Measurements from ENCODE around the gene STRN4. TPM values are rescaled to one million over a fixed set of nuclear protein-coding genes. Genes with fewer than 3 reads are reported as not detected.
A peak's percentile ranks its signal among the peaks of the same experiment; 100 is the strongest.

STRN4 gene
- total and polyA plus RNA-seq, 9 of the 15 experiments (the other 6 are each of a cell fraction or from before 2014, with no cell fraction given) = 0.62 to 83.7 (median 36.9) TPM

- no peak for TF ChIP-seq ZNF280A (IDR thresholded peaks at IDR 0.05; ENCODE audit: low read depth, partially characterized antibody)
- peak; percentile 33 for TF ChIP-seq MGA (IDR thresholded peaks at IDR 0.05)
- TF ChIP-seq SIN3B (IDR thresholded peaks at IDR 0.05; ENCODE audit: low read depth) = no peak
- no peak for TF ChIP-seq KLF13 (tag; IDR thresholded peaks at IDR 0.05; ENCODE audit: borderline replicate concordance, low read depth)
- peak in 1 of 2 experiments; percentile 63; a peak in 2 of 4 replicates for TF ChIP-seq HDAC1 (IDR thresholded peaks at IDR 0.05)
- no peak for TF ChIP-seq PCBP2 (IDR thresholded peaks at IDR 0.05; ENCODE audit: low read depth, low read length, poor library complexity, severe bottlenecking)
- peak; percentile 38 for TF ChIP-seq KDM5B (IDR thresholded peaks at IDR 0.05; ENCODE audit: insufficient replicate concordance, low read depth, low read length)
- no peak for TF ChIP-seq FOXM1 (IDR thresholded peaks at IDR 0.05; ENCODE audit: low read depth)
- TF ChIP-seq FOXM1 (CRISPR knock-in tag; IDR thresholded peaks at IDR 0.05; ENCODE audit: low read depth) = no peak
- no peak for TF ChIP-seq NCOR1 (IDR thresholded peaks at IDR 0.05)
- TF ChIP-seq PHTF2 (CRISPR knock-in tag; IDR thresholded peaks at IDR 0.05) = no peak
- TF ChIP-seq ZNF212 (CRISPR knock-in tag; IDR thresholded peaks at IDR 0.05) = no peak
- TF ChIP-seq WHSC1 (IDR thresholded peaks at IDR 0.05; ENCODE audit: low read length) = no peak
- peak; percentile 12; the same call in 1 of the 2 replicates for TF ChIP-seq POLR2AphosphoS5 (IDR thresholded peaks at IDR 0.05; ENCODE audit: control insufficient read depth, insufficient read depth, low read depth, low read length)
Observed at GRCh38 chr19:46697204-46697960, 48.9 kb downstream of the STRN4 start (continued).
